ENCODE measurements around the gene ANKRD12.
A peak's percentile ranks its signal among the peaks of the same experiment; 100 is the strongest.

ANKRD12 gene

GRCh38 chr18:9184998-9185613 lies 48.5 kb downstream of the ANKRD12 start:
- TF ChIP-seq, protein P1, sequence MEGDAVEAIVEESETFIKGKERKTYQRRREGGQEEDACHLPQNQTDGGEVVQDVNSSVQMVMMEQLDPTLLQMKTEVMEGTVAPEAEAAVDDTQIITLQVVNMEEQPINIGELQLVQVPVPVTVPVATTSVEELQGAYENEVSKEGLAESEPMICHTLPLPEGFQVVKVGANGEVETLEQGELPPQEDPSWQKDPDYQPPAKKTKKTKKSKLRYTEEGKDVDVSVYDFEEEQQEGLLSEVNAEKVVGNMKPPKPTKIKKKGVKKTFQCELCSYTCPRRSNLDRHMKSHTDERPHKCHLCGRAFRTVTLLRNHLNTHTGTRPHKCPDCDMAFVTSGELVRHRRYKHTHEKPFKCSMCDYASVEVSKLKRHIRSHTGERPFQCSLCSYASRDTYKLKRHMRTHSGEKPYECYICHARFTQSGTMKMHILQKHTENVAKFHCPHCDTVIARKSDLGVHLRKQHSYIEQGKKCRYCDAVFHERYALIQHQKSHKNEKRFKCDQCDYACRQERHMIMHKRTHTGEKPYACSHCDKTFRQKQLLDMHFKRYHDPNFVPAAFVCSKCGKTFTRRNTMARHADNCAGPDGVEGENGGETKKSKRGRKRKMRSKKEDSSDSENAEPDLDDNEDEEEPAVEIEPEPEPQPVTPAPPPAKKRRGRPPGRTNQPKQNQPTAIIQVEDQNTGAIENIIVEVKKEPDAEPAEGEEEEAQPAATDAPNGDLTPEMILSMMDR (IDR thresholded peaks at IDR 0.05; ENCODE audit: low read depth, low read length, missing control alignments) = no peak
- DNase-seq (ENCODE audit: low read depth) = no peak
- peak overlapping the region; percentile 22; the same call in 1 of the 2 replicates for H3K4me3 ChIP-seq (ENCODE audit: low read depth, low read length)

DNA sequence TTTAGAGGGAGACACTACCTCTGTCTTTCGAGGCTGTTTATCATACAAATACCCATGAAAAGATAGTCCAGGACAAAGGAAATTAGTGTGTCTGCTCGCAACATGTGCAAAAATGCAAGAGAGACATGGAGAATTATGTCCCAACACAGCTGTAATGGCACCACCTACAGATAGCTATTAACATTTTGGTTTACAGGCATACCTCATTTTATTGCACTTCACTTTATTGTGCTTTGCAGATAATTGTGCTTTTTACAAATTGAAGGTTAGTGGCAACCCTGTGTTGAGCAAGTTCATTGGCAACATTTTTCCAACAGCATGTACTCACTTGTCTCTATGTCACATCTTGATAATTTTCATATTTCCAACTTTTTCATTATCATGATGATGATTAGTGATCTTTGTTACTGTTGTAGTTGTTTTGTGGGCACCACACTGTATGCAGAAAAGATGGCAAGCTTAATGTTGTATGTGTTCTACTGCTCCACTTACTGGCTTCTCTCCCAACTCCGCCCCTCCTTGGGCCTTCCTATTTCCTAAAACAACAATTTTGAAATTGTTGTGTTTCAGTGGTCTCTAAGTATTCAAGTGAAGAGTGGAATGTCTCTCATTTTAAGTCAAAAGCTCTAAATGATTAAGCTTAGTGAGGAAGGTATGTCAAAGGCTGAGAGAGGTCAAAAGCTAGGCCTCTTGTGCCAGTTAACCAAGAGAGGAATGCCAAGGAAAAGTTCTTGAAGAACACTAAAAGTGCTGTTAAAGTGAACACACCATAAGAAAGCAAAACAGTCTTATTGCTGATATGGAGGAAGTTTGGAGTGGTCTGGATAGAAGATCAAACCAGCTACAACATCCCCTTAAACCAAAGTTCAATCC lies 52.0 kb downstream of the ANKRD12 start:
- no peak for DNase-seq (ENCODE audit: low read depth)
- H3K4me3 ChIP-seq (ENCODE audit: low read depth, low read length) = no peak overlapping the region
- TF ChIP-seq, protein P1 (IDR thresholded peaks at IDR 0.05; ENCODE audit: low read depth, low read length, missing control alignments) = no peak

DNA sequence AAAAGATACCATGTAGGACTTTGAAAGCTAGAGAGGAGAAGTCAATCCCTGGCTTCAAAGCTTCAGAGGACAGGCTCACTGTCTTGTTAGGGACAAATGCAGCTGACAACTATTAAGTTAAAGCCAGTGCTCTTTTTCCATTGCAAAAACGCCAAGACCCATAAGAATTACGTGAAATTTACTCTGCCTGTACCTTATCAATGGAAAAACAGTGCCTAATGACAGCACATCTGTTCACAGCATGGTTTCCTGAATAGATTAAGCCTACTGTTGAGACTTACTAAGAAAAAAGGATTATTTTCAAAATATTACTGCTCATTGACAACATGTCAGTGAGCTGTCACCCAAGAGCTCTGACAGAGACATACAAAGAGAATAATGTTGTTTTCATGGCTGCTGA lies 52.9 kb downstream of the ANKRD12 start:
- TF ChIP-seq, protein P1 (IDR thresholded peaks at IDR 0.05; ENCODE audit: low read depth, low read length, missing control alignments) = no peak
- no peak overlapping the region for H3K4me3 ChIP-seq (ENCODE audit: low read depth, low read length)
- DNase-seq (ENCODE audit: low read depth) = no peak

- TF ChIP-seq, protein P1 (IDR thresholded peaks at IDR 0.05; ENCODE audit: low read depth, low read length, missing control alignments) = no peak
- H3K4me3 ChIP-seq (ENCODE audit: low read depth, low read length) = no peak overlapping the region
- no peak for DNase-seq (ENCODE audit: low read depth)
Measured at GRCh38 chr18:9191658-9192256, 55.2 kb downstream of the ANKRD12 start.

DNA sequence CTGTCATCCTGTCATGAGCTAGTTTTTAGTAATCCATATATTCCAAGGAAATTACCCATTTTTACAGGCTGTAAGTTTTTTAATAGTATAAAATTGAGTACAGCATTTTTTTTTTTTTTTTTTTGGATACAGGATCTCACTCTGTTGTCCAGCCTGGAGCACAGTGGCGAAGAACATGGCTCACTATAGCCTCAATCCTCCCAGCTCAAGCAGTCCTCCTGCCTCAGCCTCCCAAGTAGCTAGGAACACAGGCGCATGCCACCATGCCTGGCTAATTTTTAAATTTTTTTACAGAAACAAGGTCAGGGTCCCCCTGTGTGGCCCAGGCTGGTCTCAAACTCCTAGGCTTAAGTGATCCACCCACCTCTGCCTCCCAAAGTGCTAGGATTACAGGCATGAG lies 56.5 kb downstream of the ANKRD12 start:
- no peak overlapping the region for H3K4me3 ChIP-seq (ENCODE audit: low read depth, low read length)
- TF ChIP-seq, protein P1 (IDR thresholded peaks at IDR 0.05; ENCODE audit: low read depth, low read length, missing control alignments) = no peak
- DNase-seq (ENCODE audit: low read depth) = no peak

DNA sequence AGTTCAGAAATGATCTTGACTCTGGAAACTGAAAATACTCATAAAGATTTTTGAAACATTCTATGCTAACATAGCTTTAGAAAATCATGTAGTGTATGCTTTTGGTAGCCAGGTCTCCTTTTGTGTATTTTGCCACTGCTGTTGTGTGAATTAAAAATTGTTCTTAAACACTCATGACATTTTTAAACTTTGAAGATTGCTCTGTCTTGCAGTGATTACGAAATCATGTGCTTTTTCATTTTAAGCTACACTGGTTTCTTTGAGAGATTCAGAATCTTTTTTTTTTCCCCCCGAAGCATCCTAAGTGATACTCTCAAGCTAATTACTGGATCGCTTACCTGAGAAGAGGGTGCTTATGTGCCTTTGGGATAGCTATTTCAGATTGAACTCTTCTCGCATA lies 60.0 kb downstream of the ANKRD12 start:
- TF ChIP-seq, protein P1 (IDR thresholded peaks at IDR 0.05; ENCODE audit: low read depth, low read length, missing control alignments) = no peak
- no peak overlapping the region for H3K4me3 ChIP-seq (ENCODE audit: low read depth, low read length)
- DNase-seq (ENCODE audit: low read depth) = no peak
